GM21723 (cell line): ENCODE results near the gene HSPA6.
A peak's percentile ranks its signal among the peaks of the same experiment; 100 is the strongest.
"Not testable (repeated sequence)": the region's sequence is repeated elsewhere in the genome, so short reads cannot be mapped to it uniquely, and the experiment has no call there.

ENCODE experiments used
- ATAC-seq: cut with Tn5 transposase; IDR thresholded peaks from one replicate; pipeline ENCODE4 v1.9.1; 2021; ENCODE audit warnings: mild to moderate bottlenecking, moderate library complexity; ENCODE audit not compliant: unreplicated experiment

Gene HSPA6

GRCh38 chr1:161502641-161503393, 21.5 kb upstream of the HSPA6 start:
- no peak for ATAC-seq

DNA sequence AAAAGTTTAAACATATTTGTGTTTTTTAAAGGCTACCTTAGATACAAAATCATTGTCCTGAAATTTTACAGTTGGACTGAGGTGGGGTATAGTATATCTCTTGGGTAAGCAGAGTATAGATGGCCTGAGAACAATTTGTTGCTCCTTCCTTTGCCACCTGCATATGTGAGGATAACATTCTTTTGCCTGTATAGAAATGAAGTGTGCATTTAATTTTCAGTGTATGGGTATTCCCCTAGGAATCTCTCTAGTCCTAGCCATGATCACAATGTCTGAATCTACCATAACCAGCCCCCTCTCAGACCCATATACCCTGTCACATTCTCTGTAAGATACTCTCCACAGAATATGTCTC, 21.0 kb upstream of the HSPA6 start:
- no peak for ATAC-seq

- no peak for ATAC-seq
These were observed 18.7 kb upstream of the HSPA6 start for GRCh38 chr1:161505686-161506085.

GRCh38 chr1:161506336-161507223, 17.8 kb upstream of the HSPA6 start:
- ATAC-seq, result no peak

- ATAC-seq, result no peak
These were observed 13.9 kb upstream of the HSPA6 start for GRCh38 chr1:161510477-161510876.

DNA sequence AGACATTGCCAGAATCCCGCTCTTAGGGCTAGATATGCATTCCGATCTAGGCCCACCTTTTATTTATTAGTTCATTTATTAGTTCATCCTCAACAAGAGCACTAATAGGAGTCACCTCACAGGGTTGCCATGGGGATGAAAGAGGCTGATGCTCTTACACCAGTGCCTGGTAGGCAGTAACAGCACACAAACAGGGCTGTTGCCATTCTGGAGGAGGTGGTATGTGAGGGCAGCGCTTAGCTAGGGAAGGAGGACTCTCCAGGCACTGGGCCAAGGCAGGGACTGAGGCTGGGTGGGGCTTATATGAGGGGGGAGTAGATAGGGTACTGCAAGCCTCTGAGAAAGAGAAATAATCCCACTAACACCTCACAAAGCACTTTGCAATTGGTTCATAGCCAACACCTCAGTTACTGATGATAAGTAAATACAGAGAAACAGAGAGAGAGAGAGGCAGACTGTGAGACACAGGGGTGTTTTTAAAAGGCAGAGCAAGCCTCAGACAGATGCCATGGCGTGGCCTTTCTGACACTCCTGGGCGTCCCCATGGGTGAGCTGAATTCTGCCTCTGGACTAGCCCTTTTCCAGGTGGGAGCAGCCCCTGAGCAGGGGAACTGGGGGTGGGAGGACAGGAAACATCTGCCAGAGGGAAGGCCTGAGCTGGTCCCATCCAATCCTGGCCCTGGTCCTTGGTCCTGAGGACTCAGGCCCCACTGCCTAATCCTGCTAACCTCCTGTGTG, 13.2 kb upstream of the HSPA6 start:
- no peak for ATAC-seq

GRCh38 chr1:161511756-161512060, 12.6 kb upstream of the HSPA6 start:
- ATAC-seq, result no peak

GRCh38 chr1:161512636-161513447, 11.5 kb upstream of the HSPA6 start:
- ATAC-seq, result not testable (repeated sequence)

DNA sequence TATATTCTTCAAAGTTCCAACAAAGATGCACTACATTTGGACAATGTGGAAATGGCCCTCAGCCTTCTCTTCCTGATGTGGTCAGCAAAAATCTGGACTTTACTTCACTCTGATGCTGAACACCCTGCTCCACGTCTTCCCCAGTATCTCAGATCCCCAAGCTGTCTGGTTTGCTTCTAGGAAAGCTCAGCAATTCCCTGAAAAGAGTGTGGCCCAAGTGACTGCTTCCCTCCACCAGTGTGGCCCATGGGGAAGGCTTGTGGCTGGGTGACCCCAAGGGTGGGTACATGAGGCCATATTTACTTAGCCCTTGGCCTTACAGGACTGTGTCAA, 10.9 kb upstream of the HSPA6 start:
- ATAC-seq, result not testable (repeated sequence)

- ATAC-seq, result not testable (repeated sequence)
These were observed 10.4 kb upstream of the HSPA6 start for GRCh38 chr1:161513953-161514352.

- ATAC-seq, result peak; percentile 8
These were observed 1.1 kb upstream of the HSPA6 start for GRCh38 chr1:161523041-161523816.

DNA sequence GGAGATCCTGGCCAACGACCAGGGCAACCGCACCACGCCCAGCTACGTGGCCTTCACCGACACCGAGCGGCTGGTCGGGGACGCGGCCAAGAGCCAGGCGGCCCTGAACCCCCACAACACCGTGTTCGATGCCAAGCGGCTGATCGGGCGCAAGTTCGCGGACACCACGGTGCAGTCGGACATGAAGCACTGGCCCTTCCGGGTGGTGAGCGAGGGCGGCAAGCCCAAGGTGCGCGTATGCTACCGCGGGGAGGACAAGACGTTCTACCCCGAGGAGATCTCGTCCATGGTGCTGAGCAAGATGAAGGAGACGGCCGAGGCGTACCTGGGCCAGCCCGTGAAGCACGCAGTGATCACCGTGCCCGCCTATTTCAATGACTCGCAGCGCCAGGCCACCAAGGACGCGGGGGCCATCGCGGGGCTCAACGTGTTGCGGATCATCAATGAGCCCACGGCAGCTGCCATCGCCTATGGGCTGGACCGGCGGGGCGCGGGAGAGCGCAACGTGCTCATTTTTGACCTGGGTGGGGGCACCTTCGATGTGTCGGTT, 477 bp downstream of the HSPA6 start:
- ATAC-seq, result peak; percentile 19

DNA sequence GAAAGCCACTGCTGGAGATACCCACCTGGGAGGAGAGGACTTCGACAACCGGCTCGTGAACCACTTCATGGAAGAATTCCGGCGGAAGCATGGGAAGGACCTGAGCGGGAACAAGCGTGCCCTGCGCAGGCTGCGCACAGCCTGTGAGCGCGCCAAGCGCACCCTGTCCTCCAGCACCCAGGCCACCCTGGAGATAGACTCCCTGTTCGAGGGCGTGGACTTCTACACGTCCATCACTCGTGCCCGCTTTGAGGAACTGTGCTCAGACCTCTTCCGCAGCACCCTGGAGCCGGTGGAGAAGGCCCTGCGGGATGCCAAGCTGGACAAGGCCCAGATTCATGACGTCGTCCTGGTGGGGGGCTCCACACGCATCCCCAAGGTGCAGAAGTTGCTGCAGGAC, 981 bp downstream of the HSPA6 start:
- not testable (repeated sequence) for ATAC-seq

- ATAC-seq, result not testable (repeated sequence)
These were observed 1.6 kb downstream of the HSPA6 start for GRCh38 chr1:161525918-161526317.

- ATAC-seq, result not testable (repeated sequence)
These were observed 4.2 kb downstream of the HSPA6 start for GRCh38 chr1:161528550-161528949.

- ATAC-seq, result not testable (repeated sequence)
These were observed 5.2 kb downstream of the HSPA6 start for GRCh38 chr1:161529463-161530104.

DNA sequence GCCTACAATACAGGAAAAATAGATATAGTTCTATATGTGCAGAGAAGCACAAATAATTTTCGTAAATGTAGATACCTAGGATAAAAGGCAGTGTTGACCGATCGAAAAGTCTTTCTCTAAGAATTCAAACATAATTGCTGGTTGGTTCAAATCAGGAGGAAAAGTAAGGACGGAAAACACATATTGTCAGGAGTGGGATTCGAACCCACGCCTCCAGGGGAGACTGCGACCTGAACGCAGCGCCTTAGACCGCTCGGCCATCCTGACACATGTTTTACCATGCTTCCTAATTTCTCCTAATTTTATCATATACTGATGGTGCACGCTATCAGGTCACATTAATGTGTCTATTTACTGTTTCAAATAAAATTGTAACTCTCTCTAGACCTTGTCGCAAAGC, 5.8 kb downstream of the HSPA6 start:
- peak; percentile 50 for ATAC-seq

- peak; percentile 62 for ATAC-seq
These were observed 6.6 kb downstream of the HSPA6 start for GRCh38 chr1:161530671-161531641.
